ENCODE data around the gene HOXC5. TPM values are rescaled to one million over a fixed set of nuclear protein-coding genes. Genes with fewer than 3 reads are reported as not detected.
"Not testable (repeated sequence)": the region's sequence is repeated elsewhere in the genome, so short reads cannot be mapped to it uniquely, and the experiment has no call there.

Gene HOXC5
- total and polyA plus RNA-seq, 2 experiments from 2014 or later, result 0.18 to 0.40 TPM

DNA sequence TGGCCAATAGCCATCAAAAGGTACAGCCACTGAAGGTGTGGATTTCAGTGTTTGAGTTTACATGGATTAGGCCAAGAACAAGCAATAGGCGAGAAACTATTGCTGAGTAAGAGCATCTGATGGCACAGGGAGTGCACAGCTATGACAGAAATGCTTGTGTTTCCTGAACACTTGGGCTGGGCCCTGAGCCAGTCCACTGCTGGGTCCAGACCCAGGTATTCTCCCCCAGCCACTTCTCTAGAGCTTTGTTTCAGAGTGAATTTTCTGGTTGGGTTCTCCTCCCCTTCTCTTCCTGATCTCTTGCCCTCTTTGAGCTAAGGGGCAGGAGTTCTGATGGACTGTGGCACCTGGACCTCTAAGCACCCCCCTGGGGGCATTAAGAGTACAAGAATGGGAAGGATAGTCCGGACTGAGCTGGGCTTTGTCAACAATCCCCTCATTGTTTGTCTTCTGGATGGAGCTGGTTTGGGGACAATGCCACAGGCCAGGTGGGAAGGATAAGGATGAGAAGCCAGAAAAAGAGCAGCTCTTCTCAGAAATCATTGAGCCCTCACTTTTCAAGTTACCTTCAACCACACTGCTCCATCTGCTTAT, 8.3 kb downstream of the HOXC5 start:
- no peaks in the 10 kb centered on the region for H3K36me3 ChIP-seq (replicated peaks; ENCODE audit: insufficient read depth, low read depth)
- H3K4me3 ChIP-seq, result no peak overlapping the region
- TF ChIP-seq EZH2phosphoT487 (IDR thresholded peaks at IDR 0.05; ENCODE audit: low read depth, severe bottlenecking, unreplicated experiment) (no peak), EZH2 (IDR thresholded peaks at IDR 0.05; ENCODE audit: borderline replicate concordance) (no peak), CTCF (IDR thresholded peaks at IDR 0.05; ENCODE audit: poor library complexity) (no peak)
- H3K9me2 ChIP-seq (replicated peaks; ENCODE audit: insufficient read depth), result no peaks in the 10 kb centered on the region
- H3K9me3 ChIP-seq (ENCODE audit: low read depth), result no peaks in the 10 kb centered on the region
- peaks cover 8% of the 10 kb centered on the region for H3K4me1 ChIP-seq (ENCODE audit: insufficient read depth)
- 63% methylated on average over 2 of the region's 2 CpGs for WGBS (ENCODE audit: low lambda C conversion rate, missing lambda C conversion rate)
- no peak overlapping the region for H2AFZ ChIP-seq
- H3K79me2 ChIP-seq, result no peaks in the 10 kb centered on the region
- H3K27me3 ChIP-seq, result peaks cover 81% of the 10 kb centered on the region
- no peak overlapping the region for H3K27ac ChIP-seq
- DNase-seq (ENCODE audit: low spot score), result no peak
- no peak overlapping the region for H3K4me2 ChIP-seq
- H4K20me1 ChIP-seq (ENCODE audit: insufficient read depth, poor library complexity, severe bottlenecking), result no peaks in the 10 kb centered on the region

DNA sequence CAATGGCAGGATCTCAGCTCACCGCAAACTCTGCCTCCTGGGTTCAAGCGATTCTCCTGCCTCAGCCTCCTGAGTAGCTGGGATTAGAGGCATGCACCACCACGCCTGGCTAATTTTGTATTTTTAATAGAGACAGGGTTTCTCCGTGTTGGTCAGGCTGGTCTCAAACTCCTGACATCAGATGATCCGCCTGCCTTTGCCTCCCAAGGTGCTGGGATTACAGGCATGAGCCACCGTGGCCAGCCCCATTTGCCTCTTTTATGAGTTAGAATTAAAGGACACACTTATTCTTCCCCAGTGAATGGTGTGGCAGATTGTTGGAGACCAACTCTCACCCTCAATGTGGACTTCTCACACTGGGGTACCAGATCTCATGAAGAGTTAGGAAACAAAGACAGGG, 9.2 kb downstream of the HOXC5 start:
- H2AFZ ChIP-seq; H3K27ac ChIP-seq; H4K20me1 ChIP-seq (ENCODE audit: insufficient read depth, poor library complexity, severe bottlenecking); H3K9me2 ChIP-seq (replicated peaks; ENCODE audit: insufficient read depth); H3K79me2 ChIP-seq; DNase-seq (ENCODE audit: low spot score); H3K4me3 ChIP-seq; H3K9me3 ChIP-seq (ENCODE audit: low read depth); H3K4me2 ChIP-seq; H3K36me3 ChIP-seq (replicated peaks; ENCODE audit: insufficient read depth, low read depth): not testable (repeated sequence)
- WGBS (ENCODE audit: low lambda C conversion rate, missing lambda C conversion rate), result 62% methylated on average over 5 of the region's 6 CpGs
- Histone ChIP-seq H3K27me3 (peaks cover 82% of the 10 kb centered on the region), H3K4me1 (ENCODE audit: insufficient read depth) (peaks cover 11% of the 10 kb centered on the region)

- Histone ChIP-seq H3K4me2 (no peak overlapping the region), H3K9me2 (replicated peaks; ENCODE audit: insufficient read depth) (no peaks in the 10 kb centered on the region), H3K27me3 (peaks cover 90% of the 10 kb centered on the region), H3K36me3 (replicated peaks; ENCODE audit: insufficient read depth, low read depth) (no peaks in the 10 kb centered on the region), H3K27ac (no peak overlapping the region), H4K20me1 (ENCODE audit: insufficient read depth, poor library complexity, severe bottlenecking) (no peaks in the 10 kb centered on the region), H3K4me3 (no peak overlapping the region), H3K79me2 (no peaks in the 10 kb centered on the region), H3K9me3 (ENCODE audit: low read depth) (no peaks in the 10 kb centered on the region), H2AFZ (no peak overlapping the region), H3K4me1 (ENCODE audit: insufficient read depth) (peaks cover 13% of the 10 kb centered on the region)
- TF ChIP-seq EZH2 (IDR thresholded peaks at IDR 0.05; ENCODE audit: borderline replicate concordance) (no peak), EZH2phosphoT487 (IDR thresholded peaks at IDR 0.05; ENCODE audit: low read depth, severe bottlenecking, unreplicated experiment) (no peak)
- DNase-seq (ENCODE audit: low spot score), result no peak
- 37% methylated on average over 6 of the region's 6 CpGs for WGBS (ENCODE audit: low lambda C conversion rate, missing lambda C conversion rate)
Observed at GRCh38 chr12:54042970-54043853, 10.4 kb downstream of the HOXC5 start.

GRCh38 chr12:54044425-54045103, 11.7 kb downstream of the HOXC5 start:
- Histone ChIP-seq H3K4me2 (no peak overlapping the region), H3K79me2 (no peaks in the 10 kb centered on the region), H3K9me3 (ENCODE audit: low read depth) (no peaks in the 10 kb centered on the region), H3K36me3 (replicated peaks; ENCODE audit: insufficient read depth, low read depth) (no peaks in the 10 kb centered on the region), H3K9me2 (replicated peaks; ENCODE audit: insufficient read depth) (no peaks in the 10 kb centered on the region), H3K27me3 (peaks cover 92% of the 10 kb centered on the region), H3K4me1 (ENCODE audit: insufficient read depth) (peaks cover 8% of the 10 kb centered on the region), H3K27ac (no peak overlapping the region), H2AFZ (no peak overlapping the region), H4K20me1 (ENCODE audit: insufficient read depth, poor library complexity, severe bottlenecking) (no peaks in the 10 kb centered on the region), H3K4me3 (no peak overlapping the region)
- WGBS (ENCODE audit: low lambda C conversion rate, missing lambda C conversion rate), result 45% methylated on average over 5 of the region's 5 CpGs
- no peak for TF ChIP-seq CTCF (IDR thresholded peaks at IDR 0.05; ENCODE audit: poor library complexity)
- DNase-seq (ENCODE audit: low spot score), result no peak
